Activated CD4-positive, alpha-beta T cell treated with anti-CD3 and anti-CD28 coated beads, Interleukin-2, amount 50 U/mL, for 48 hours (primary cell): ENCODE results near the gene TRAPPC5.
A peak's percentile ranks its signal among the peaks of the same experiment; 100 is the strongest.

ENCODE experiments used
- DNase-seq, 2 experiments: peaks; one replicate each; pipeline ENCODE4 v3.0.0-alpha.2; 2020

Gene TRAPPC5

DNA sequence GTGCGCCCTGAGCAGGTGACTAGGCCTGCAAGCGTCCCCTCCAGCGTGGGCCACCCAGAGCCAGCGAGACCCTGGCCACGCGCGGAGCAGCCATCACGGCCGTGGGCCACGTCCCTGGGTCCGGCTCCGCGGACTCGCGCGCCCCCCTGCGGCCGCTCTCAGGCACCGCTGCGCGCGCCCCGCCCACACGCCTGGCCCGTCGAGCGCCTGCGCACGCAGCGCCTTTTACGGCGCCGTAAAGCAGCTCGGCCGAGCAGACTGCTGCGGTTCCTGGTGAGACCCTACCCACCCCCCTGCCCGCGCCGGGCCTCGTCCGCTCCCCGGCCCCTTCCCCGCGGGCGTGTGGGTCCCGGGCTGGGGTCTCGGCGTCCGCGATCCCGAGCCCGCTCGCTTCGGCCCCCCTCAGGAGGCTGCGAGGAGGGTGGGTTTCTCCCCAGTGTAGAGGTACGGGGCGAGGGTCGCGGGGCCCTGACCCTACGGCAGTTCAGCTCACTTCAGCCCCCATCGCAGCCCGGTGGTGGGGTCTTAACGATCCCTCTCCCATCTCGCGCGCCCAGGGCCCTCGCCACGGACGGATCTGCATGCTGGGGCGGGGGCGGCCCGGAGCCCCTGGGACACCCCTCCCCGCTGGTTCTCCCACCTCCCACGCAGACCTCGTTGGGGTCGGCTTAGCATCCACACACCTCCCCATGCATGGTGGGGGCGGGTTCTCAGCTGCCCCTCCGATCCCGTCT, at the start of gene TRAPPC5:
Gene TRAPPC5 (plus strand): TSS at position 228 of the 734 bp plus-strand sequence. CDS start 1,421 bp downstream, outside the sequence.
- peak; percentile 82 to 84 for DNase-seq

DNA sequence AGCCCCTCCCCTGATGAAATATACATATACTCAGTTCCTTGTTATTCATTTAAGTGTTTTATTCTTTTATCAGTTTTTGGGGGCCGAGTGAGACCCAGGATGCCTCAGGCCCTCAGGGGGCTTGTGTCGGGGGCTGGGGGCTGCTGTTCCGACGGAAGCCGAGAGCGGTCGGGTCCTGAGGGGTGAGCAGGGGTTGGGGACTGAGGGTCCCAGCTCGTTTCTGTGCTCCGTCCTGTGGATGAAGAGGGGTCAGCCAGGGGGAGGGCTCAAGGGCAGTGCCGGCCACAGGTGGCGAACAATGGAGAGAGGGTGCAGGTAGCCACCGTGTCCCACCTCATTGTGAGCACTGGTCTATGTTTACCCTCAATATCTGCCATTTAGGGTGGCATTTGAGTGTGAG, 49.1 kb upstream of the TRAPPC5 start:
- no peak for DNase-seq

DNA sequence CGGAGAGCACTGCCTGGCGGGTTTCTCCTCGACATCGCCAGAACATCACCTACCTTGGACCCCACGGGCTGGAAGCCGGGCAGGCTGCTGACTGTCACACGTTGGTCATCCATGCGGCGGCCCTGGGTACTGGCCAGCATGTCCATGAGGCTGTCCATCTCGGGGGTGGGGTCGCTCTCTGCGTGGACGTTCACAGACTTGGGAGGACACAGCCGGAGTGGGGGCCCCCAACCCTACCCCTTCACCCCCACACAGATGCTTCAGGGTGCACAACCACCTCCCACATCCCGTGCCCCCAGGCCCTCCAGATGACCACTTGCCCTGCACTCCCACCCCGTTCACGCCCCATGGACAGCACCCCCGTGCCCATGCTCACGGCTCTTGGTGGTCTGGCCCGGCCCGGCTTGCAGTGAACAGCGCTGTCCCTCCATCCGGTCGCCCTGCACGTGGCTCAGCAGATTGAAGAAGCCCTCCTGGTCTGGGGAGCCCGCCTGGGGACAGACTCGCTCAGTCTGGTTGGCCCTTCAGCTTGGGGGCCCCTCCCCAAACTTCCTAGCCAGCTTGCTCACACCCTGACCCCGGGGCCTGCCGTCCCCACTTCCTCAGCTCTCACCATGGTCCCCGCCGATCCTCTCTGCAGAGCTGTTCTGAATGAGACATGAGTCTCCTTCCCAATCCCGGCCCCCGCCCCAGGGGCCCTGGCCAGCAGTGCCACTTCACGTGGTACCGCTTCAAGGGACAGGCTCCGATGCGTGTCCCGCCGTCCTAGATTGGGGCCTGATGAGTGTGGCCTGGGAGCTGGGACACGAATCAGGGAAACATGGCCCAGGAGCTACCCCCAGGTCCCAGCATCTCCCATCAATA, 48.1 kb upstream of the TRAPPC5 start:
- DNase-seq: no peak

DNA sequence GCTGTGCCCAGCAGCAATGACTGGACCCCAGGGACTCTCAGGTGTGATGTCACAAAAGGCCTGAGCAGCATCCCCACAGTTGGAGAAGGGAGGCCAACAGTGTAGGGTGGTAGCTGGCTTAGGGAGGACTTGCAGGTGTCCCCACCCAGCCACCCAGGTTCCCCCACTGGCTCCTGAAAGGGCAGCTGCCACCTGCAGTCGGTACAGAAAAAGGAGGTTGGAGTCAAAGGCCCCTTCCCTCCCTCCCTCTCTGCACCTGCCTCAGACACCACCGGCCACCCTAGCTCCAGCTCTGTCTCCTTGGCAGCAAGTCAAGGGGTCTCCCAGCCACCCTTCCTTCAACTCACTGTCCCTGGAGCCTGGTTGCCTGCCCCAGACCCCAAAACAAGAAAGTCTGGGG, 46.9 kb upstream of the TRAPPC5 start, which contains the start of gene PCP2:
Gene PCP2 (minus strand): TSS at position 22 of the 400 bp plus-strand sequence. CDS start 262 bp downstream, outside the sequence.
- DNase-seq: no peak

DNA sequence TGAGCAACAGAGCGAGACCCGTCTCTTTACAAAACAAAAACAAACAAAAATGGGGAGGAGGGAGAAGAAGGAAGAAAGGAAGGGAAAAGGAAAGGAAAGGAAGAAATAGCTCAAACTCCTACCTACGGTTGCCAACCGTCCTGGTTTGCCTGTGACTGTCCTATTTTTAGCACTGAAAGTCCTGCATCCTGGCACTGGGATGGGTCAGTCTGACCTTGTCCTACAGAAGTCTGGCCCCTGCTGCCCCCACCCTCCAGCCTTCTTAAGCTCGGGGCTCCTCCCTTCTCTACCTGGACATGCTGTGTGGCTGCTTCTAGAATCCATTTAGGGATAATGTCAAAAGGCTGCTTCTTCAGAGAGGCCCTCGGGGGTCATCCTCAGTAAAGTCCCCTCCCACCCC, 45.0 kb upstream of the TRAPPC5 start:
- DNase-seq: no peak

DNA sequence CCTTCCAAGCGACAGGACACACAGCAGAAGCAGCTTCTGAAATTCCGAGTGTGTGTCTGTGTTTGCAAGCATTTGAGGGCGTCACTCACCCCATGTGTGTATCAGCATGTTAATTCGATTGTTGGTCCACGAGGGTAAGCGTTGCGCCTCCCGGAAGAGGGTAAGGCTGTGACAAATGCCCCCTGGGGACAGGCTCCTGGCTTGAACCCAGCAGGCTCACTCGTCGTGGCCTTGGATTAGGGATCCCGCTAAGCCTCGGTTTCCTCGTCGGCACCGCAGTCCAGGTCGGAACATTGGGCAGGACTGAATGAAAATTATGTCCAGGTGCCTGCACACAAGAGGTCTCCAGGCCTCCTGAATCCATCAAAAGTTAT, 44.3 kb upstream of the TRAPPC5 start:
- no peak for DNase-seq

DNA sequence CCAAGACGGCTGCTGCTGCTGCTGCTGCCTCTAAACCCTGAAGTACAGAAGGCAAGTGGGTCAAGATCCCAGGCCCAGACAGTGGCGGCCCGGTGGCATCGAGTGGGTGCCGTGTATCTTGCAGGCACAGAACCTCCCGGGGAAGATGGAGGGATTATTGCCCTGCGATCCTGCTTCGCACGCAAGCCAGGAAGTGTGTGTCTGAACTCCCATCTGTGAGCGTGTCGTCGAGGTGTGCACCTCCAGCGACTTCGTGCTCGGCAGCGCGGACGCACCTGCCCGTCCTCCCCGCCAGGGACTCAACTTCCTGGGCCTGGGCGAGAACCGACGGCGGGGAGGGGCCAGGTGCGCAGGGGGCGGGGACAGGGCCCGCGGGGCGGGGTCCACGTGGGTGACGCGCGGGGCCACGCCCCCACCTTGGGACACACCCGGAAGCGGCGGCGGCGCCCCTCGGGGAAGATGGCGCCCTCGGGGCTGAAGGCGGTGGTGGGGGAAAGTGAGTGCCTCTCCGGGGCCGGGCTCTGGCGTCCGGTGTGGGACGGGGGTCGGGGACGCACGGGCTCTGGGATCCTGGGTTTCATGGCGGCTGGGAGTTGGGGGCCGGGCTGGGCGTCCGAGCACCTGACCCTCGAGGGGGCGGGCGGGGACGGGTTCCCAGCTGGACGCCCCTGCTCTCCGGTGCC, 43.8 kb upstream of the TRAPPC5 start, which contains the start of gene STXBP2:
Gene STXBP2 (plus strand): TSS at position 420 of the 683 bp plus-strand sequence. CDS start 40 bp downstream, at position 460.
- DNase-seq: peak; percentile 91

DNA sequence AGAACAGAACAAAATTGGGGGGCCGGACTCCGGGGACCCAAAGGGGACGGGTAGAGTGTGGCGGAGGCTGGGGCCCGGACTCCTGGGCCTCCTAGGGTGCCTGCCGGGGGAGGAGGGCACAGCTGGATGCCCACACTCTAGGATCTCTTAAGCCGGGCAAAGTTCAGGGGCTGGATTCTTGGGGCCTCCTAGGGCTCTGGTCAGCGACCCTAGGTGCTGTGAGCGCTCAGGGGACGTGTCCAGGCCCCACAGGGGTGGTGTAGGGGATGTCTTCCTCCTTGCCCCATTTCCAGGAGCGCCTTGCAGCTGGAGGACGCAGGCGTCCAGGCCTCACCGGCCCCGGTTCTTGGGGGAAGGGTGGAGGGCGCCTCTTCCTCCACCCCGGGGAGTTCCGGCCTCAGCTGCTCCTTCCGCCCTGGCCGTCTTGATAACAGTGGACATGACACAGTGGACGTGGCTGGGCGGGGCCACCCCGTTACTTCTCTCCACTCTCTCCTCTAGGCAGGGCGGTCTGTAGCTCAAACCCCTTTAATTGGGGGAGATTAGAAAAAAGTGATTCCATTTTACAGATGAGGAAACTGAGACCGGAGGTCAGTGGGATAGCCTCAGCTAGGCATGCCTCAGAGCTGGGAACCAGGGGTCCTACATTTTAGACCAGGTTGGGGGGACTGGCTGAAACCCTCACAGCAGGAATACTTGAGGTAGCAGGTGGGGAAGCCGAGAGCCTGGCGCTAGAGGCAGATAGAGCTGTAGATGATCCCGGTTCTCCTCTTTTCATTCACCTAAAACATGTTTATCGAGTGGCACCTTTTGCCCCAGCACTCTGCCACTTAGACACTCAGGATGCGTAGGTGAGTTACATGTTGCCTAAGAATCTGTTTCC, 43.0 kb upstream of the TRAPPC5 start:
- peak; percentile 12 to 24 for DNase-seq

DNA sequence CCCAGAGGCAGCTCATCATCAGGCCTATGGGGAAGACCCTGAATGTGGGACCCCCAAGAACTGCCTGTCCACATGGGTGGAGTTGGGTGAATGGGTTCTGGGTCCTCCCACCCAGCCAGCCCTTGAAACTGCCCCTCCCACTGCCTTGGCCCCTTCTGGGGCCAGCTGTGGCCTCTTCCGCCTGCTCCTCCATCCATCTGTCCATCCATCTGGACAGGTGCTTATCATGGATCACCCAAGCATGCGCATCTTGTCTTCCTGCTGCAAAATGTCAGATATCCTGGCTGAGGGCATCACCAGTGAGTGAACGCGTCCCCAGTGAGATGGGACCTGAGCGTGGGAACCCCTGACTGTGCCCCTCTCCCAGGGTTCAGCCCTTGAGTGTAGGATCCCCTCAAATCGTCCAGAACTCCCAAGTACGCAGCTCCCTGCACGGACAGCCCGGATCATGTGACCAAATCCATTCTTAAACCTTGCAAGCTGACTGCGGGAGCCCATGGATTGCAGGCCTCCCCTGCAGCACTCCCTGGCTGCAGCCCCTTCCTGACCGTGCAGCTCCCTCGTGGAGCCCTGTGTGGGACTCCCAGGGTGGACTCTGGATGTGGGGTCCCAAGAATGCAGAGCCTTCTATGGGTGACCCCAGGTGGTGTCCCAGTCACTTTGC, 41.7 kb upstream of the TRAPPC5 start:
- no peak for DNase-seq

DNA sequence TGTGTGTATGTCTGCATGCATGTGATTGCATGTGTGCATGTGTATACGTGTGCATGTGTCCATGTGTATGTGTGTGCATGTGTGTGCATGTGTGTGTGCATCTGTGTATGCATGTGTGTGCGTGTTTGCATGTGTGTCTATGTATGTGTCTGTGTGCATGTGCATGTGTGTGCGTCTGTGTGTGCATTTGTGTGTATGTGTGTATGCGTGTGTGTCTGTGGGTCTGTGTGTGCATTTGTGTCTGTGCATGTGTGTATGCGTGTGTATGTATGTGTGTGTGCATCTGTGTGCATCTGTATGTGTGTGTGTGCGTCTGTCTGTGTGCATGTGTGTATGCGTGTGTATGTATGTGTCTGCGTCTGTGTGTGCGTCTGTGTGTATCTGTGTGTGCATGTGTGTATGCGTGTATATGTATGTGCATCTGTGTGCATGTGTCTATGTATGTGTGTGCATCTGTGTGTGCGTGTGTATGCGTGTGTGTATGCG, 40.7 kb upstream of the TRAPPC5 start:
- DNase-seq: no peak

DNA sequence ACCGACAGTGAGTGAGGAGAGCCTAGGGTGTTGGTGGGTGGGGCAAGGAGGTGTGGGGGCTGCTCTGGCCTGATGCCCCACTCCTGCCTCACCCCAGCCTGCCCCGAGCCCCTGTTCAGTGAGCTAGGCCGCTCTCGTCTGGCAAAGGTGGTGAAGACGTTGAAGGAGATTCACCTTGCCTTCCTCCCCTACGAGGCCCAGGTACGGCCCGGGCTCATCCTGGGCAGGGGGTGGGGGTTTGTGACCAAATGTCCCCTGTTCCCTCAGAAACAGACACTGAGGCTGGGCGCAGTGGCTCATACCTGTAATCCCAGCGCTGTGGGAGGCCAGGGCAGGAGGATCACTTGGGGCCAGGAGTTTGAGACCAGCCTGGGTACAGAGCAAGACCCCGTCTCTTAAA, 39.8 kb upstream of the TRAPPC5 start:
- DNase-seq: no peak

DNA sequence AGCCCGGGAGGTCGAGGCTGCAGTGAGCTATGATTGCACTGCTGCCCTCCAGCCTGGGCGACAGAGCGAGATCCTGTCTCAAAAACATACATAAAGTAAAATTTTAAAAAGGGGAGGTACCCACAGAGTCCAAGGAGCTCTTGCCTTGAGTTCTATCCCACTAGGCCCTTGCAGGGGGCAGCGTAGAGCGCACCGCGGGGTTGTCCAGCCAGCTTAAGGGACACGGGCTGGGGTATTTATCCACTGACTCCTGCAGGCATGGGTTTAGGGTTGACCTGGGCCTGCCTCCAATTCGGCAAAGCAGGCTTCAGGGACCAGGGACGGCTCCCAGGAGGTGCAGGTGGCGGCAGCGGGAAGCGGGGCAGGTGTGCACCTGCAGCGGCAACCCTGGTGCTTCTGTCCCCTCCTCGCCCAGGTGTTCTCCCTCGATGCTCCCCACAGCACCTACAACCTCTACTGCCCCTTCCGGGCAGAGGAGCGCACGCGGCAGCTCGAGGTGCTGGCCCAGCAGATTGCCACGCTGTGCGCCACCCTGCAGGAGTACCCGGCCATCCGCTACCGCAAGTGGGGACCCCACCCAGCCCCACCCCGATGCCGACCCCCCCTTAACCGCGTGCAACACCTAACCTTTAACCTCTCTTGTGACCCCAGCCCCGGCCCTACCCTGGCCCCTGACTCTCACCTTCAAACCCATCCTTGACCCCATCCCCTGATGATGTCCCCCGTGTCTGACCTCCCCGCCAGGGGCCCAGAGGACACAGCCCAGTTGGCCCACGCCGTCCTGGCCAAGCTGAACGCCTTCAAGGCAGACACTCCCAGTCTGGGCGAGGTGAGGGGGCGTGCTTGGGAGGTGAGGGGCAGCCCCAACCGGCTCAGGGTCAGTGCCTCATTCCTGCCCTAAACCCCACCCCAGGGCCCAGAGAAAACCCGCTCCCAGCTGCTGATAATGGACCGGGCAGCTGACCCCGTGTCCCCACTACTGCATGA, 39.0 kb upstream of the TRAPPC5 start:
- DNase-seq: no peak

DNA sequence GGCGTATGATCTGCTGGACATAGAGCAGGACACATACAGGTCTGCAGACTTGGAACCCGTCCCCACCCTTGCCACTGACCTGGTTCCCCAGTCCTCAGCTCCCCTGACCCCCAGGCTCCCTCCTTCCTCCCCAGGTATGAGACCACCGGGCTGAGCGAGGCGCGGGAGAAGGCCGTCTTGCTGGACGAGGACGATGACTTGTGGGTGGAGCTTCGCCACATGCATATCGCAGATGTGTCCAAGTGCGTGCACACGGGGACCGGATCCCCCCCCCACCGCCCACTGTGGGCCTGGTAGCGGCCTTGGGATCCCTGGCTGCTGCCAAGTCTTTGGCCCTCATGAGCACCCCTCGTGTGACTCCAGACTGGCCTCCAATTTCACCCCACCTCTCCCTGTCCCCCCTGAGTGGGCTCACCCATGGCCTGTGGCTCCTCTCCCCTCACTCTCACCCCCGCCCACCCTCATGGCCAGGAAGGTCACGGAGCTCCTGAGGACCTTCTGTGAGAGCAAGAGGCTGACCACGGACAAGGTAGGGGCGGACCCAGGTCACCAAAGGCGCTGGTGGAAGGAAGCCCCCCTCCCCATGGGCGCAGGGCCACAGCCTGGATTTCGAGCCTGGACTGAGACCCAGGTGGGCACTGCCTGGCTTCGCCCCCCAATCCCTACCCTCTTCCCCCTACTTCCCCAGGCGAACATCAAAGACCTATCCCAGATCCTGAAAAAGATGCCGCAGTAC, 38.2 kb upstream of the TRAPPC5 start:
- DNase-seq: no peak

DNA sequence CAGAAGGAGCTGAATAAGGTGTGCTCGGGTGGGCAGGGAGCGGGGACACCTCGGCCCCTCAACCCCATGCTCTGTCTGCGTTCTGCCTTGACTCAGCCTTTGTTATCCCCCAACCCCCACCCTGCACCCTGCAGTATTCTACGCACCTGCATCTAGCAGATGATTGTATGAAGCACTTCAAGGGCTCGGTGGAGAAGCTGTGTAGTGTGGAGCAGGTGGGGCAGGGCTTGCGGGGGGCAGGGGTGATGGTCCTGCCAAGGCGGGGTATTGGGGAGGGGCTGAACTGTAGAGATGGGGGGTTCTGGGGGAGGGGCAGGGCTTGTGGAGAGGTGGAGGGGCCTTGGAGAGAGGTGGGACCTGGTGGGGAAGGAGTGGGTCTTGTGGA, 37.6 kb upstream of the TRAPPC5 start:
- DNase-seq: no peak

DNA sequence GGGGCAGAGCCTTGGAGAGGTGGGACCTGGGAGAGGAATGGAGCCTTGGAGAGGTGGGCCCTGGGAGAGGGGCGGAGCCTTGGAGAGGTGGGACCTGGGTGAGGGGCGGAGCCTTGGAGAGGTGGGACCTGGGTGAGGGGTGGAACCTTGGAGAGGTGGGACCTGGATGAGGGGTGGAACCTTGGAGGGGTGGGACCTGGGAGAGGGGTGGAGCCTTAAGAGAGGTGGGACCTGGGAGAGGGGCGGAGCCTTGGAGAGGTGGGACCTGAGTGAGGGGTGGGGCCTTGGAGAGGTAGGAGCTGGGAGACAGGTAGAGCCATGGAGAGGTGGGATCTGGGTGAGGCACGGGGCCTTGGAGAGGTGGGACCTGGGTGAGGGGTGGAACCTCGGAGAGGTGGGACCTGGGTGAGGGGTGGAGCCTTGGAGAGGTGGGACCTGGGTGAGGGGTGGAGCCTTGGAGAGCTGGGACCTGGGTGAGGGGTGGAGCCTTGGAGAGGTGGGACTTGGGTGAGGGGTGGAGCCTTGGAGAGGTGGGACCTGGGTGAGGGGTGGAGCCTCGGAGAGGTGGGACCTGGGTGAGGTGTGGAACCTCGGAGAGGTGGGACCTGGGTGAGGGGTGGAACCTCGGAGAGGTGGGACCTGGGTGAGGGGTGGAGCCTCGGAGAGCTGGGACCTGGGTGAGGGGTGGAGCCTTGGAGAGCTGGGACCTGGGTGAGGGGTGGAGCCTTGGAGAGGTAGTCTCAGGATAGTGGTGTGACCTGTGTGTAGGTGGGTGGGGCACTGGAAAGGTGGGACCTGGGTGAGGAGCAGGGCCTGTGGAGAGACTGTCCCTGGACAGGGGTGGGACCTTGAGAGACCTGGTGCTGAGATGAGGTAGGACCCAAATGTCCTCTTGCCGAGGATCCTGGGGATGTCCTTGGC, 36.7 kb upstream of the TRAPPC5 start:
- peak; percentile 26 to 32 for DNase-seq

DNA sequence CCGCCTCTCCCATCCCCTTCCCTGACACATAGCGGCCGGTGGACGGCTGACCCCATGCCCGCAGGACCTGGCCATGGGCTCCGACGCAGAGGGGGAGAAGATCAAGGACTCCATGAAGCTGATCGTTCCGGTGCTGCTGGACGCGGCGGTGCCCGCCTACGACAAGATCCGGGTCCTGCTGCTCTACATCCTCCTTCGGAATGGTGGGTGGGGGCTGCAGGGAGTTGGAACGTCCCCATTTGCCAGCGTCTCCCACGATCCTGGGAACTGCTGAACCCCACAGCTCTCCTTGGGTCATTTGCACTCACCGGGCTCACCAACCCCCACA, 36.1 kb upstream of the TRAPPC5 start:
- DNase-seq: no peak

DNA sequence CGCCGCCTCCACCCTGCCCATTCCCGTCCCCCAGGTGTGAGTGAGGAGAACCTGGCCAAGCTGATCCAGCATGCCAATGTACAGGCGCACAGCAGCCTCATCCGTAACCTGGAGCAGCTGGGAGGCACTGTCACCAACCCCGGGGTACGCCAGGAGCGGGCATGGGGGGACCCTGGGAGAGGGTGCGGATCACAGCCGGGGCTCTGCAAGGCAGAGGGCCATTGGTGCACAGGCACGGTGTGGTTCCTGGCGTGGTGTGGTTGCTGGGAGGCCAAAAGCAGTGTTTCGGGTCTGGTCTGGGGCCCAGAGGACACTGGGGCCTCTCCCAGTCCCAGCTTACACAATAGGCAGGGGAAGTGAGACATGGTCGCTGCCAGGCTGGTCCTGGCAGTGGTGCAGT, 35.5 kb upstream of the TRAPPC5 start:
- DNase-seq: no peak

DNA sequence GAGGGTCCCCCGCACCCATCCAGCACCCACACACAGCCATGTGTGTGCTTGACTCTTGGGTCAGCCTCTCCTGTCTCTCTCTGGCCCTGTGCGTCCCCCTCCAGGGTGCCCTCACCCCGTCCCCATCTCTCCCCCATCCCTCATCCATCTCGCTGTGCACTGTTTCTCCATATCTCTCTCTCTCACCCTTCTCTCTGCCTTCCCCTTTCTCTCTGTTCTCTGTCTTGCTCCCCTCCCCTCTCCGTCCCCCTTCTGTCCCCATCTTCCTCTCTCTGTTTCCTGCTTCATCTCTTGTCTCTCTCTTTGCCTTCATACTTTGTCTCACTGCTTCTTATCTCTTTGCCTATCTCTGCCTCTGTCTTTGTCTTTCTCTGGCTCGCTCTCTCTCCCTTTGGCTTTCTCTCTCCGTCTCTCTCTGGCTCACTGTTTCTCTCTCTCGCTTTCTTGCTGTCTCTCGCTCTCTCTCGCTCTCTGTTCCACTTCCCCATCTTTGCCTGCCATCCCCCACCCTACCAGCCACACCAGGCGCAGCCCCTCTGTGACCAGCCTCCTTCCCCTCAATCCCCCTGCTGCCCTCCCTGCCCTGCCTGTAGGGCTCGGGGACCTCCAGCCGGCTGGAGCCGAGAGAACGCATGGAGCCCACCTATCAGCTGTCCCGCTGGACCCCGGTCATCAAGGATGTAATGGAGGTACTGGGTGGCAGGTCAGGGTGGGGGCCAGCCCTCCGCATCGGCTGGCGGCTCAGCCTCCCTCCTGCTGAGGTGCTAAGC, 34.8 kb upstream of the TRAPPC5 start:
- DNase-seq: no peak
